Endothelial cell of umbilical vein (primary cell): Measurements from ENCODE around the gene PNPLA7. TPM values are rescaled to one million over a fixed set of nuclear protein-coding genes. Genes with fewer than 3 reads are reported as not detected.

Experiments used
- BruUV-seq: library from RNA; stranded (reverse); fragments of 400-500 nt; replicated peaks from 2 replicates; lab custom pipeline; 2021; lab: Mats Ljungman, UMichigan
- CTCF ChIA-PET: fragments of 300-600, 350-600 bp; sonication (Branson Sonifier 250); formaldehyde crosslinking; loops from one replicate; lab custom pipeline; 2021; ENCODE audit warnings: antibody characterized with exemption, inconsistent platforms; lab: Charles Lee
- POLR2A ChIA-PET: fragments of 300-600, 350-600 bp; sonication (Branson Sonifier 250); formaldehyde crosslinking; loops from one replicate; lab custom pipeline; 2021; ENCODE audit warnings: antibody characterized with exemption, inconsistent platforms; lab: Charles Lee
- DNase-seq: peaks from one replicate; pipeline ENCODE4 v3.0.0-alpha.2; 2011; ENCODE audit warnings: low read depth, low spot score
- FAIRE-seq: peaks from 2 replicates; lab custom pipeline; 2011; peaks lifted over from hg19 to GRCh38; lab: Jason Lieb, UNC
- H2AFZ ChIP-seq: 2 replicates; pipeline ENCODE4 v1.6.0; 2012; ENCODE audit warnings: low read depth, low read length, control low read depth, inconsistent platforms
- H3K27ac ChIP-seq: 2 replicates; pipeline ENCODE4 v1.5.1; 2011; ENCODE audit warnings: low read depth, mild to moderate bottlenecking, control low read depth, low read length, moderate library complexity; ENCODE audit not compliant: insufficient read depth
- H3K27me3 ChIP-seq, 2 experiments: 2 replicates each; pipeline versions ENCODE4 v1.6.0 to v1.6.1; 2011; ENCODE audit warnings: low read length in 2 of 2, mixed read lengths in 1 of 2; ENCODE audit not compliant: control insufficient read depth in 2 of 2, insufficient read depth in 2 of 2
- H3K36me3 ChIP-seq, 2 experiments: 2 replicates in 1 of 2; 3 replicates in 1 of 2; pipeline ENCODE4 v1.5.1; 2011; ENCODE audit warnings: low read length in 2 of 2, mild to moderate bottlenecking in 1 of 2, moderate library complexity in 1 of 2; ENCODE audit not compliant: control insufficient read depth in 2 of 2, insufficient read depth in 2 of 2; ENCODE audit errors: extremely low read depth in 1 of 2
- H3K4me1 ChIP-seq: 3 replicates; pipeline ENCODE4 v1.5.1; 2011; ENCODE audit warnings: mild to moderate bottlenecking, low read length; ENCODE audit not compliant: control insufficient read depth, insufficient read depth; ENCODE audit errors: extremely low read depth
- H3K4me2 ChIP-seq: 2 replicates; pipeline ENCODE4 v1.6.1; 2011; ENCODE audit warnings: low read length, control low read depth, mixed read lengths; ENCODE audit not compliant: insufficient read depth
- H3K4me3 ChIP-seq, 3 experiments: fragments of 200-600 bp in 1 of 3; sonication (generic), shearing (Covaris generic) in 1 of 3; replicated peaks in 1 of 3; 2 replicates each; pipeline ENCODE4 v1.5.1; 2011 to 2016; ENCODE audit warnings: control low read depth in 3 of 3, low read length in 3 of 3, mild to moderate bottlenecking in 2 of 3, inconsistent platforms in 1 of 3, low read depth in 1 of 3, moderate library complexity in 1 of 3; ENCODE audit not compliant: insufficient read depth in 1 of 3
- H3K79me2 ChIP-seq: 2 replicates; pipeline ENCODE4 v1.6.0; 2012; ENCODE audit warnings: low read length, inconsistent platforms; ENCODE audit not compliant: control insufficient read depth, insufficient read depth
- H3K9ac ChIP-seq: replicated peaks from 2 replicates; pipeline ENCODE3; 2011; ENCODE audit warnings: low read length, control low read depth; ENCODE audit not compliant: insufficient read depth; ENCODE audit errors: extremely low read depth
- H3K9me1 ChIP-seq: replicated peaks from 3 replicates; pipeline ENCODE4 v1.6.0; 2011; ENCODE audit warnings: mild to moderate bottlenecking, low read length; ENCODE audit not compliant: control insufficient read depth, insufficient read depth; ENCODE audit errors: extremely low read depth
- H3K9me3 ChIP-seq: replicated peaks from 2 replicates; pipeline ENCODE4 v1.5.1; 2012; ENCODE audit warnings: low read length, inconsistent platforms; ENCODE audit not compliant: control insufficient read depth, insufficient read depth
- H4K20me1 ChIP-seq: replicated peaks from 2 replicates; pipeline ENCODE3; 2011; ENCODE audit warnings: mild to moderate bottlenecking, low read length; ENCODE audit not compliant: control insufficient read depth, insufficient read depth; ENCODE audit errors: extremely low read depth
- CTCF ChIP-seq, 2 donors: IDR thresholded peaks; 1 replicate in 1 of 2; 2 replicates in 1 of 2; pipeline ENCODE4 v1.5.1; 2011; ENCODE audit warnings: low read length in 2 of 2, mild to moderate bottlenecking in 2 of 2, moderate library complexity in 2 of 2, control low read depth in 1 of 2, inconsistent platforms in 1 of 2, low read depth in 1 of 2; ENCODE audit not compliant: insufficient read depth in 1 of 2; ENCODE audit errors: extremely low read depth in 1 of 2
- EZH2 ChIP-seq: IDR thresholded peaks from 2 replicates; pipeline ENCODE4 v1.6.1; 2012; ENCODE audit warnings: borderline replicate concordance, low read depth, mild to moderate bottlenecking, moderate library complexity, low read length, inconsistent platforms; ENCODE audit not compliant: severe bottlenecking
- FOS ChIP-seq: IDR thresholded peaks from 2 replicates; pipeline ENCODE4 v1.6.1; 2011; ENCODE audit warnings: mild to moderate bottlenecking, low read length, moderate library complexity, borderline replicate concordance; ENCODE audit not compliant: insufficient read depth
- GATA2 ChIP-seq: IDR thresholded peaks from 2 replicates; pipeline ENCODE4 v1.7.0; 2011; ENCODE audit warnings: low read depth, mild to moderate bottlenecking, moderate library complexity, mixed read lengths, low read length; ENCODE audit not compliant: insufficient read length, insufficient read depth
- JUN ChIP-seq: IDR thresholded peaks from 2 replicates; pipeline ENCODE4 v1.6.1; 2011; ENCODE audit warnings: borderline replicate concordance, low read depth; ENCODE audit not compliant: insufficient read length, insufficient read depth
- MAX ChIP-seq: IDR thresholded peaks from 2 replicates; pipeline ENCODE4 v1.6.1; 2011; ENCODE audit not compliant: insufficient read depth, insufficient read length
- MYC ChIP-seq: IDR thresholded peaks from one replicate; pipeline ENCODE4 v1.6.1; 2011; ENCODE audit warnings: mild to moderate bottlenecking, low read depth, low read length
- POLR2A ChIP-seq: IDR thresholded peaks from 2 replicates; pipeline ENCODE4 v1.6.1; 2012; ENCODE audit warnings: low read depth, mild to moderate bottlenecking, control low read depth, low read length
- dilution Hi-C: fragments of 300-500 bp; cut with MboI; formaldehyde crosslinking; loops from one replicate; pipeline ENCODE4 v1.15.0; 2019; ENCODE audit warnings: low sequenced_read_pairs; ENCODE audit not compliant: extremely low pct_ligation_motif_present
- intact Hi-C: fragments of 100-400 bp; cut with micrococcal nuclease; formaldehyde crosslinking; loops from one replicate; pipeline ENCODE4 v1.10.0; 2022
- polyA plus RNA-seq, 4 experiments: library from polyadenylated mRNA; depleted of rRNA in 3 of 4; stranded (reverse) in 3 of 4; unstranded in 1 of 4; fragments of >200 nt; gene quantifications; 2 replicates each; pipeline versions ENCODE4 v1.2.1 to v1.2.3, GENCODE V29; 2011 to 2012; ENCODE audit warnings: missing spikeins in 1 of 4
- total RNA-seq: library from RNA; stranded (reverse); gene quantifications from 2 replicates; pipeline ENCODE4 v1.2.3, GENCODE V29; 2021

The PNPLA7 gene
- total and polyA plus RNA-seq, 2 donors (not counting 3 experiments of a cell fraction or from before 2014, with no cell fraction given) = 1.0 to 1.9 TPM

- Histone ChIP-seq H3K9me1 (no peaks in the 10 kb centered on the region), H3K4me3 (no peak overlapping the region), H3K27me3 (no peaks in the 10 kb centered on the region), H3K27ac (no peak overlapping the region), H2AFZ (no peak overlapping the region), H3K9ac (no peak overlapping the region), H3K36me3 (peaks cover 12 to 45% of the 10 kb centered on the region in 2 experiments), H4K20me1 (no peaks in the 10 kb centered on the region), H3K4me1 (peaks cover 3% of the 10 kb centered on the region), H3K79me2 (peaks cover 5% of the 10 kb centered on the region), H3K4me2 (no peak overlapping the region), H3K9me3 (no peaks in the 10 kb centered on the region)
- POLR2A ChIA-PET = no interaction called here
- dilution Hi-C loops (no loop called here), intact Hi-C loops (no loop called here)
- FAIRE-seq (no peak), DNase-seq (no peak)
- CTCF ChIA-PET = no interaction called here
- no peak for TF ChIP-seq MYC
- TF ChIP-seq FOS = no peak
- TF ChIP-seq GATA2 = no peak
- TF ChIP-seq MAX = no peak
- no peak for TF ChIP-seq EZH2
- TF ChIP-seq JUN = no peak
- no peak for TF ChIP-seq POLR2A
- BruUV-seq = no TSS peak
These were observed 33.1 kb upstream of the PNPLA7 start for GRCh38 chr9:137583347-137583746.

GRCh38 chr9:137582286-137582860 is 32.2 kb upstream of the PNPLA7 start:
- H3K9me3 ChIP-seq = no peaks in the 10 kb centered on the region

More at GRCh38 chr9:137582286-137582860, 32.2 kb upstream of the PNPLA7 start:
- no peak overlapping the region for H3K9ac ChIP-seq
- H2AFZ ChIP-seq = no peak overlapping the region
- no peaks in the 10 kb centered on the region for H4K20me1 ChIP-seq
- dilution Hi-C loops (no loop called here), intact Hi-C loops (no loop called here)
- peaks cover 9% of the 10 kb centered on the region for H3K4me1 ChIP-seq
- FAIRE-seq (no peak), DNase-seq (no peak)
- H3K27me3 ChIP-seq = no peaks in the 10 kb centered on the region
- H3K9me1 ChIP-seq = no peaks in the 10 kb centered on the region
- ChIA-PET POLR2A (no interaction called here), CTCF (interaction anchor here (1.0 to 1.4 kb wide), 3 partner anchors 21 to 113 kb away, joined by 3 to 5 read pairs (median 4); no protein-coding TSS in a partner anchor)
- peaks cover 6 to 36% of the 10 kb centered on the region in 2 experiments for H3K36me3 ChIP-seq
- no peak overlapping the region for H3K27ac ChIP-seq
- TF ChIP-seq CTCF (IDR thresholded peaks at IDR 0.05; ENCODE audit: extremely low read depth in 1 of 2, insufficient read depth in 1 of 2, low read depth in 1 of 2, low read length in 2 of 2) (peak; percentile 21 to 27), EZH2 (no peak), FOS (no peak)
- H3K4me3 ChIP-seq = no peak overlapping the region
- H3K4me2 ChIP-seq = no peak overlapping the region
- BruUV-seq = no TSS peak
- peaks cover 11% of the 10 kb centered on the region for H3K79me2 ChIP-seq
